ENCODE data around the gene GLYR1. TPM values are rescaled to one million over a fixed set of nuclear protein-coding genes. Genes with fewer than 3 reads are reported as not detected.

GLYR1 gene
- total and polyA plus RNA-seq, 9 of the 15 experiments (the other 6 are each of a cell fraction or from before 2014, with no cell fraction given) = 6.7 to 99.2 (median 60.2) TPM

- TF ChIP-seq SFPQ (IDR thresholded peaks at IDR 0.05; ENCODE audit: low read depth, low read length) (no peak), POLR2AphosphoS5 (IDR thresholded peaks at IDR 0.05; ENCODE audit: control insufficient read depth, insufficient read depth, low read depth, low read length) (peak; percentile 38; the same call in 1 of the 2 replicates), KAT8 (IDR thresholded peaks at IDR 0.05; ENCODE audit: low read depth) (no peak), HNRNPH1 (optimal IDR thresholded peaks at IDR 0.05; ENCODE audit: low read depth, low read length) (peak; percentile 31), RBBP5 (IDR thresholded peaks at IDR 0.05; ENCODE audit: borderline replicate concordance, insufficient read depth, low read length, poor library complexity, severe bottlenecking) (peak; percentile 75), ZNF655 (CRISPR knock-in tag; IDR thresholded peaks at IDR 0.05) (no peak), PTRF (tag; IDR thresholded peaks at IDR 0.05) (no peak), PTBP1 (IDR thresholded peaks at IDR 0.05; ENCODE audit: low read depth, low read length) (no peak), MAX (CRISPR knock-in tag; IDR thresholded peaks at IDR 0.05) (no peak), PKNOX1 (IDR thresholded peaks at IDR 0.05) (peak; percentile 99), SP2 (IDR thresholded peaks at IDR 0.05; ENCODE audit: extremely low read depth, low read depth, low read length, poor library complexity, severe bottlenecking) (peak; percentile 82), SNRNP70 (optimal IDR thresholded peaks at IDR 0.05; ENCODE audit: low read depth, low read length) (no peak), ZNF146 (CRISPR knock-in tag; IDR thresholded peaks at IDR 0.05; ENCODE audit: unreplicated experiment) (no peak), POLR2A (conservative IDR thresholded peaks at IDR 0.05) (peak; percentile 62), RFX5 (IDR thresholded peaks at IDR 0.05; ENCODE audit: low read depth, low read length) (no peak), POLR2H (tag; IDR thresholded peaks at IDR 0.05; ENCODE audit: low read depth) (peak; percentile 58), XRCC4 (IDR thresholded peaks at IDR 0.05; ENCODE audit: extremely low read depth, insufficient read depth, insufficient read length) (no peak), CHD2 (IDR thresholded peaks at IDR 0.05; ENCODE audit: low read depth, low read length) (peak; percentile 86)
Measured at GRCh38 chr16:4802659-4803287, 44.3 kb downstream of the GLYR1 start (continued).

All from K562 (cell line).